Transverse colon (tissue), 4 donors: ENCODE data around the gene ASB5. TPM values are rescaled to one million over a fixed set of nuclear protein-coding genes. Genes with fewer than 3 reads are reported as not detected.

Source experiments
- DNase-seq: peaks from one replicate; pipeline ENCODE4 v3.0.0-alpha.2; 2019
- H3K27ac ChIP-seq, 4 donors: fragments of 200-600 bp; sonication (generic); 2 replicates each; pipeline ENCODE4 v1.5.1; 2016 to 2018; ENCODE audit warnings: inconsistent platforms in 4 of 4
- H3K27me3 ChIP-seq: fragments of 200-600 bp; sonication (generic); 2 replicates; pipeline ENCODE4 v1.5.1; 2017; ENCODE audit warnings: inconsistent platforms
- H3K36me3 ChIP-seq, 4 donors: fragments of 200-600 bp; sonication (generic); 2 replicates each; pipeline ENCODE4 v1.5.1; 2017 to 2019; ENCODE audit warnings: inconsistent platforms in 4 of 4
- H3K4me1 ChIP-seq, 4 donors: fragments of 200-600 bp; sonication (generic); 2 replicates each; pipeline ENCODE4 v1.5.1; 2017 to 2020; ENCODE audit warnings: inconsistent platforms in 4 of 4
- H3K4me3 ChIP-seq, 4 donors: fragments of 200-600 bp; sonication (generic); 1 replicate in 1 of 4; 2 replicates in 3 of 4; pipeline versions ENCODE4 v1.5.1 to v1.6.1; 2017 to 2019; ENCODE audit warnings: inconsistent platforms in 4 of 4
- H3K9me3 ChIP-seq, 2 donors: fragments of 200-600 bp; sonication (generic); 2 replicates each; pipeline ENCODE4 v1.5.1; 2017 to 2019; ENCODE audit warnings: inconsistent platforms in 2 of 2
- EP300 ChIP-seq: sonication (generic); formaldehyde crosslinking; IDR thresholded peaks from one replicate; pipeline ENCODE4 v1.6.1; 2017; ENCODE audit warnings: antibody characterized with exemption, low read depth
- POLR2A ChIP-seq: fragments of 450-650 bp; IDR thresholded peaks from one replicate; pipeline ENCODE4 v1.6.1; 2016; ENCODE audit warnings: antibody characterized with exemption, mild to moderate bottlenecking, moderate library complexity
- POLR2AphosphoS5 ChIP-seq, 3 donors: sonication (generic); formaldehyde crosslinking; IDR thresholded peaks; one replicate each; pipeline ENCODE4 v1.6.1; 2016; ENCODE audit warnings: antibody characterized with exemption in 3 of 3
- WGBS, 2 donors: methylation state at CpG; one replicate each; pipeline ENCODE4 v1.1.5; 2018; ENCODE audit warnings: low coverage in 1 of 2; 5-methylcytosine and 5-hydroxymethylcytosine counted together
- in situ Hi-C, 4 donors: fragments of 200-750 bp; cut with MboI; loops; one replicate each; pipeline versions ENCODE4 v1.15.0 to v1.15.1; 2017; ENCODE audit warnings: low sequenced_read_pairs in 3 of 4, low pct_ligation_motif_present in 1 of 4, low pct_unique_long_range_greater_than_20kb in 1 of 4
- intact Hi-C: fragments of 100-400 bp; cut with DNase I; formaldehyde crosslinking; loops from one replicate; pipeline ENCODE4 v1.15.1; 2023; ENCODE audit warnings: low total_unique reads
- total RNA-seq, 4 donors: library from RNA; depleted of rRNA; stranded (reverse); fragments of >200 nt; gene quantifications; one replicate each; pipeline ENCODE4 v1.1.0, GENCODE V29; 2016
- TF ChIP-seq, protein P1 (sequence below), 5 experiments: fragments of 200-600 bp in 3 of 5; fragments of 450-650 bp in 2 of 5; sonication (generic) in 3 of 5; IDR thresholded peaks; 1 replicate in 2 of 5; 2 replicates in 3 of 5; pipeline ENCODE4 v1.5.1; 2016 to 2017; ENCODE audit warnings: antibody characterized with exemption in 5 of 5, inconsistent platforms in 3 of 5, mild to moderate bottlenecking in 2 of 5, moderate library complexity in 1 of 5

The ASB5 gene
- total RNA-seq, 4 donors from 2014 or later: 1.4 to 3.8 (median 1.8) TPM; not detected in 1

DNA sequence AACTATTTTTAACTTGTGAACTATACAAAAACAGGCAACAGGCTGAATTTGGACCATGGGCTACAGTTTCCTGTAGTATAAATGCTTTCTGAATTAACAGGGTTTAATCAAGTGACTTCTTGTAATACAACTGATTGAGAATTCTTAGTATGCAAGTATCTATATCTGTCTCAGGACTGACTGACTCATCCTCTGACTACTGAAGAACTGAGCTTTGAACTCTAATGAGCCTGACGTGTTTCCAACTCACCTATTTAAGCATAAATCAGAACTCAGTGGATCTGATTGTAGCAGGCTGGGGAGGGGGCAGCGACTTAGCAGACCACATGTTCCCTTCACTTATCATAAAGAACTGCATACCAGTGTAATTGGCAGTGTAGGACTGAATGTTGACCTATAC is 81.4 kb downstream of the ASB5 start:
- no peaks in the 10 kb centered on the region for H3K9me3 ChIP-seq
- WGBS, 2 donors: 60 to 80% methylated on average over 2 of the region's 2 CpGs
- no peaks in the 10 kb centered on the region for H3K36me3 ChIP-seq
- H3K27me3 ChIP-seq: peaks cover 2% of the 10 kb centered on the region
- DNase-seq: no peak
- intact Hi-C loops: no loop called here
- H3K27ac ChIP-seq: peak overlapping the region in 3 of 4 donors; percentile 15 to 50 (median 47)
- TF ChIP-seq, protein P1, sequence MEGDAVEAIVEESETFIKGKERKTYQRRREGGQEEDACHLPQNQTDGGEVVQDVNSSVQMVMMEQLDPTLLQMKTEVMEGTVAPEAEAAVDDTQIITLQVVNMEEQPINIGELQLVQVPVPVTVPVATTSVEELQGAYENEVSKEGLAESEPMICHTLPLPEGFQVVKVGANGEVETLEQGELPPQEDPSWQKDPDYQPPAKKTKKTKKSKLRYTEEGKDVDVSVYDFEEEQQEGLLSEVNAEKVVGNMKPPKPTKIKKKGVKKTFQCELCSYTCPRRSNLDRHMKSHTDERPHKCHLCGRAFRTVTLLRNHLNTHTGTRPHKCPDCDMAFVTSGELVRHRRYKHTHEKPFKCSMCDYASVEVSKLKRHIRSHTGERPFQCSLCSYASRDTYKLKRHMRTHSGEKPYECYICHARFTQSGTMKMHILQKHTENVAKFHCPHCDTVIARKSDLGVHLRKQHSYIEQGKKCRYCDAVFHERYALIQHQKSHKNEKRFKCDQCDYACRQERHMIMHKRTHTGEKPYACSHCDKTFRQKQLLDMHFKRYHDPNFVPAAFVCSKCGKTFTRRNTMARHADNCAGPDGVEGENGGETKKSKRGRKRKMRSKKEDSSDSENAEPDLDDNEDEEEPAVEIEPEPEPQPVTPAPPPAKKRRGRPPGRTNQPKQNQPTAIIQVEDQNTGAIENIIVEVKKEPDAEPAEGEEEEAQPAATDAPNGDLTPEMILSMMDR (IDR thresholded peaks at IDR 0.05): no peak
- TF ChIP-seq EP300 (no peak), POLR2AphosphoS5 (IDR thresholded peaks at IDR 0.05) (no peak), POLR2A (no peak)
- in situ Hi-C loops: no loop called here
- peaks cover 0 to 4% (median 0%) of the 10 kb centered on the region in 4 donors for H3K4me1 ChIP-seq
- H3K4me3 ChIP-seq: no peak overlapping the region

DNA sequence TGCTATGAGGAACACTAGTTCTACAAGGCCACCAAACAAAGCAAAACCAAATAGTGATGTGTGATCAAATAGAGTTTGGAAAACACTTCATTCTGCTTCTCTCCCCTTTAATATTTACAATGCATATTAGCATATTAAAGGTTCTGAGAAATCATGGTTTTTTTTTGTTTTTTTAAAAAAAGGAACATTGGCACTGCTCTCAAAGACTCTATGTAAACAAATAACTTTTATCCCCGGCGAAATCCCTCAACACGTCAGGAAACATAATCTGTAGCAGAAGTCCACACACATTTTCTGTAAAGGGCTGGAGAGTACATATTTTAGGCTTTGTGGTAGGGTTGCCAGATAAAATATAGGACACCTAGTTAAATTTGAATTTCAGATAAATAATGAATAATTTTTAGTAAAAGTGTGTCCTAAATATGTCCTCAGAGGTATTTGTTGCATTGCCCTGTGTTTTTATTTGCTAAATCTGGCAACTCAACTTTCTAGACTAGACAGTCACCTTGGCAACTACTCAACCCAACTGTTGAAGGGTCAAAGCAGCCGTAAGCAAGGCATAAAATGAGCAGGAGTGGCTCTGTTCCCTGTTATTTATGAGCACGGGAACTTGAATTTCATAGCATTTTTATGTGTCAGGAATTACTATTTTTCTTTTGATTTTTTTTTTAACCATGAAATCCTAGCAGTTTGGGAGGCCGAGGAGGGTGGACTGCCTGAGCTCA is 82.2 kb downstream of the ASB5 start:
- no peaks in the 10 kb centered on the region for H3K36me3 ChIP-seq

DNA sequence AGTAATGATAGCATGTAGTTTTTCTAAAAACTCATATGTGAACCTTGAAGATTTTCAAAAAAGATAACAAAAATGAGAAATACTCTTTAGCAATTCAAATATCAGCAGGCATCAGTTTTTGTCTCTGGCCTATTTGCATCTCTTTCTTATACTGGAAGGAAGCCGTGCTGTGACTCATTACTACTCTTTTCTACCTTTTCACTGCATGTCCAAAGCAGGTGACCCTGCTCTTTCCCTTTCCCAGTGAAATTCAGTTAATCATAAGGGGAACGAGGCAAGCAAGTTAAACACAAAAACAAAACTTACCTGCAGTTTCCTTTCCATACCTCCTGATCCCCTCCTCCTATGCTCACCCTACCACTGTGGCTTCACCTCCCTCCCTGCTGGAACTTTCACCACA is 83.0 kb downstream of the ASB5 start:
- Histone ChIP-seq H3K9me3 (no peaks in the 10 kb centered on the region), H3K4me3 (no peak overlapping the region), H3K27me3 (no peaks in the 10 kb centered on the region), H3K27ac (peak overlapping the region in 3 of 4 donors; percentile 15 to 50 (median 47)), H3K36me3 (no peaks in the 10 kb centered on the region), H3K4me1 (peaks cover 0 to 4% (median 0%) of the 10 kb centered on the region in 4 donors)
- in situ Hi-C loops: no loop called here
- WGBS, 2 donors: 65 to 78% methylated on average over 2 of the region's 2 CpGs
- TF ChIP-seq EP300 (no peak), POLR2AphosphoS5 (IDR thresholded peaks at IDR 0.05) (no peak), POLR2A (no peak)
- TF ChIP-seq, protein P1 (IDR thresholded peaks at IDR 0.05): no peak
- DNase-seq: no peak
- intact Hi-C loops: no loop called here

More for the DNA sequence above, 82.2 kb downstream of the ASB5 start:
- intact Hi-C loops (no loop called here), in situ Hi-C loops (no loop called here)
- no peaks in the 10 kb centered on the region for H3K27me3 ChIP-seq
- TF ChIP-seq, protein P1 (IDR thresholded peaks at IDR 0.05): no peak
- TF ChIP-seq EP300 (no peak), POLR2A (no peak), POLR2AphosphoS5 (IDR thresholded peaks at IDR 0.05) (no peak)
- H3K4me3 ChIP-seq: no peak overlapping the region
- 65% methylated on average over 6 of the region's 6 CpGs for WGBS, 2 donors
- H3K9me3 ChIP-seq: no peaks in the 10 kb centered on the region
- DNase-seq: no peak
- H3K4me1 ChIP-seq: peaks cover 0 to 4% (median 0%) of the 10 kb centered on the region in 4 donors
- H3K27ac ChIP-seq: peak overlapping the region in 3 of 4 donors; percentile 15 to 50 (median 47)

DNA sequence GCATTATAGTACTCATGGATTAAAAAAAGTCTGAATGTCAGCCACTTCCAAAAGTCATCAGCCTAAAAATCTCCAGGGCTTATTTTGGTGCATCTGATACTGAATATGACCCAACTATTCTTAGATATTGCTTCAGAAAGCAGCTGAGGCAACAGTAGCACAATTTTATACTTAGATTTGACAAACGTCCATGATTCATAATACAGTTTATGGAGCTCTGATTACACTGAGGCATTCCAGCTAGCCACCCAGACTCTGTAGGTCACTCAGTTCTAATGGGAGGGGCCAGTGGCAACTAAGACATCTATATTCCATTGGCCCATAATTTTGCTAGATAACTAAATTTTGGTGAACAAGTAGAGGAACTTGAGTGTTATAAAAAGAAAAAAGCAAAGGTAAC is 84.0 kb downstream of the ASB5 start:
- no peaks in the 10 kb centered on the region for H3K36me3 ChIP-seq
- 20 to 21% methylated on average over 1 of the region's 1 CpG for WGBS, 2 donors
- H3K4me1 ChIP-seq: no peaks in the 10 kb centered on the region
- intact Hi-C loops: no loop called here
- no peak overlapping the region for H3K4me3 ChIP-seq
- in situ Hi-C loops: no loop called here
- H3K27me3 ChIP-seq: no peaks in the 10 kb centered on the region
- H3K9me3 ChIP-seq: no peaks in the 10 kb centered on the region
- H3K27ac ChIP-seq: peak overlapping the region in 1 of 4 donors; percentile 9
- TF ChIP-seq POLR2AphosphoS5 (IDR thresholded peaks at IDR 0.05) (no peak), EP300 (no peak), POLR2A (no peak)
- TF ChIP-seq, protein P1 (IDR thresholded peaks at IDR 0.05): no peak
- no peak for DNase-seq

Other genes starting within 250 kb of the ASB5 start
- 1 to 10 TPM in 2 of 4 donors, under 1 TPM in 1, not detected in 1; 0.96 to 7.6 (median 1.4) TPM for gene WDR17, start 203.4 kb downstream of the ASB5 start, total RNA-seq
- not detected for gene SPATA4, start 73.6 kb downstream of the ASB5 start, total RNA-seq
- gene SPCS3, start 50.7 kb upstream of the ASB5 start, total RNA-seq: 10 to 100 TPM; 23.2 to 77.8 (median 33.8) TPM